ENCODE measurements around the gene LYPD3. TPM values are rescaled to one million over a fixed set of nuclear protein-coding genes. Genes with fewer than 3 reads are reported as not detected.

The LYPD3 gene
- total RNA-seq, 1 experiment from 2014 or later, result 0.46 TPM

DNA sequence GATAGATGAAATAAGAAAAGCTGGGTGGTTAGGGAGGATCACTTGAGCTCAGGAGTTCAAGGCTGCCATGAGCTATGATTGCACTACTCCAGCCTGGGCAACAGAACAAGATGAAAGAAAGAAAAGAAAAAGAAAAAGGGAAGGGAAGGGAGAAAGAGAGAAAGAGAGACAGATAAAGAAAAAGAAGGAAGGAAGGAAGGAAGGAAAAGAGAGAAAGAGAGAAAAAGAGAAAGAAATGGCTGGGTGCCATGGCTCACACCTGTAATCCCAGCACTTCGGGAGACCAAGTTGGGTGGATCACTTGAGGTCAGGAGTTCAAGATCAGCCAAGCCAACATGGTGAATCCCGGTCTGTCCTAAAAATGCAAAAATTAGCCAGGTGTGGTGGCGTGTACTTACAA lies 29.6 kb downstream of the LYPD3 start:
- Histone ChIP-seq H3K4me3 (ENCODE audit: low read depth in 2 of 2, low read length in 2 of 2) (no peak overlapping the region), H3K27me3 (ENCODE audit: control insufficient read depth, insufficient read depth, low read length) (no peaks in the 10 kb centered on the region), H3K9me3 (ENCODE audit: control insufficient read depth, insufficient read depth, low read depth, low read length) (no peaks in the 10 kb centered on the region), H3K27ac (ENCODE audit: low read length) (no peak overlapping the region), H3K4me1 (ENCODE audit: control insufficient read depth, insufficient read depth, low read length) (peaks cover 3% of the 10 kb centered on the region), H3K36me3 (ENCODE audit: control insufficient read depth, insufficient read depth, low read length) (no peaks in the 10 kb centered on the region)
- TF ChIP-seq, protein P1, sequence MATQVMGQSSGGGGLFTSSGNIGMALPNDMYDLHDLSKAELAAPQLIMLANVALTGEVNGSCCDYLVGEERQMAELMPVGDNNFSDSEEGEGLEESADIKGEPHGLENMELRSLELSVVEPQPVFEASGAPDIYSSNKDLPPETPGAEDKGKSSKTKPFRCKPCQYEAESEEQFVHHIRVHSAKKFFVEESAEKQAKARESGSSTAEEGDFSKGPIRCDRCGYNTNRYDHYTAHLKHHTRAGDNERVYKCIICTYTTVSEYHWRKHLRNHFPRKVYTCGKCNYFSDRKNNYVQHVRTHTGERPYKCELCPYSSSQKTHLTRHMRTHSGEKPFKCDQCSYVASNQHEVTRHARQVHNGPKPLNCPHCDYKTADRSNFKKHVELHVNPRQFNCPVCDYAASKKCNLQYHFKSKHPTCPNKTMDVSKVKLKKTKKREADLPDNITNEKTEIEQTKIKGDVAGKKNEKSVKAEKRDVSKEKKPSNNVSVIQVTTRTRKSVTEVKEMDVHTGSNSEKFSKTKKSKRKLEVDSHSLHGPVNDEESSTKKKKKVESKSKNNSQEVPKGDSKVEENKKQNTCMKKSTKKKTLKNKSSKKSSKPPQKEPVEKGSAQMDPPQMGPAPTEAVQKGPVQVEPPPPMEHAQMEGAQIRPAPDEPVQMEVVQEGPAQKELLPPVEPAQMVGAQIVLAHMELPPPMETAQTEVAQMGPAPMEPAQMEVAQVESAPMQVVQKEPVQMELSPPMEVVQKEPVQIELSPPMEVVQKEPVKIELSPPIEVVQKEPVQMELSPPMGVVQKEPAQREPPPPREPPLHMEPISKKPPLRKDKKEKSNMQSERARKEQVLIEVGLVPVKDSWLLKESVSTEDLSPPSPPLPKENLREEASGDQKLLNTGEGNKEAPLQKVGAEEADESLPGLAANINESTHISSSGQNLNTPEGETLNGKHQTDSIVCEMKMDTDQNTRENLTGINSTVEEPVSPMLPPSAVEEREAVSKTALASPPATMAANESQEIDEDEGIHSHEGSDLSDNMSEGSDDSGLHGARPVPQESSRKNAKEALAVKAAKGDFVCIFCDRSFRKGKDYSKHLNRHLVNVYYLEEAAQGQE (IDR thresholded peaks at IDR 0.05; ENCODE audit: insufficient read depth in 1 of 2, low read depth in 2 of 2, low read length in 1 of 2), result no peak
- TF ChIP-seq SIN3A (IDR thresholded peaks at IDR 0.05; ENCODE audit: borderline replicate concordance, insufficient read depth, low read depth, low read length) (no peak), TCF7L2 (IDR thresholded peaks at IDR 0.05; ENCODE audit: low read depth, low read length) (no peak), POLR2AphosphoS5 (IDR thresholded peaks at IDR 0.05; ENCODE audit: low read depth, low read length) (no peak)
- TF ChIP-seq, protein P2, sequence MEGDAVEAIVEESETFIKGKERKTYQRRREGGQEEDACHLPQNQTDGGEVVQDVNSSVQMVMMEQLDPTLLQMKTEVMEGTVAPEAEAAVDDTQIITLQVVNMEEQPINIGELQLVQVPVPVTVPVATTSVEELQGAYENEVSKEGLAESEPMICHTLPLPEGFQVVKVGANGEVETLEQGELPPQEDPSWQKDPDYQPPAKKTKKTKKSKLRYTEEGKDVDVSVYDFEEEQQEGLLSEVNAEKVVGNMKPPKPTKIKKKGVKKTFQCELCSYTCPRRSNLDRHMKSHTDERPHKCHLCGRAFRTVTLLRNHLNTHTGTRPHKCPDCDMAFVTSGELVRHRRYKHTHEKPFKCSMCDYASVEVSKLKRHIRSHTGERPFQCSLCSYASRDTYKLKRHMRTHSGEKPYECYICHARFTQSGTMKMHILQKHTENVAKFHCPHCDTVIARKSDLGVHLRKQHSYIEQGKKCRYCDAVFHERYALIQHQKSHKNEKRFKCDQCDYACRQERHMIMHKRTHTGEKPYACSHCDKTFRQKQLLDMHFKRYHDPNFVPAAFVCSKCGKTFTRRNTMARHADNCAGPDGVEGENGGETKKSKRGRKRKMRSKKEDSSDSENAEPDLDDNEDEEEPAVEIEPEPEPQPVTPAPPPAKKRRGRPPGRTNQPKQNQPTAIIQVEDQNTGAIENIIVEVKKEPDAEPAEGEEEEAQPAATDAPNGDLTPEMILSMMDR (IDR thresholded peaks at IDR 0.05), result no peak
- no TSS peak for BruUV-seq (replicated peaks)
- CTCF ChIA-PET, result interaction anchor here (1.0 kb wide), 1 partner anchor 85 kb away, joined by 4 read pairs; no protein-coding TSS in a partner anchor
- in situ Hi-C loops (cut with HindIII; ENCODE audit: low pct_unique_long_range_greater_than_20kb, low sequenced_read_pairs), result no loop called here
- POLR2A ChIA-PET, result no interaction called here
- ATAC-seq, result no peak
- intact Hi-C loops (cut with micrococcal nuclease; ENCODE audit: unreplicated experiment), result no loop called here
- no peak for DNase-seq (ENCODE audit: low read depth, low spot score)

DNA sequence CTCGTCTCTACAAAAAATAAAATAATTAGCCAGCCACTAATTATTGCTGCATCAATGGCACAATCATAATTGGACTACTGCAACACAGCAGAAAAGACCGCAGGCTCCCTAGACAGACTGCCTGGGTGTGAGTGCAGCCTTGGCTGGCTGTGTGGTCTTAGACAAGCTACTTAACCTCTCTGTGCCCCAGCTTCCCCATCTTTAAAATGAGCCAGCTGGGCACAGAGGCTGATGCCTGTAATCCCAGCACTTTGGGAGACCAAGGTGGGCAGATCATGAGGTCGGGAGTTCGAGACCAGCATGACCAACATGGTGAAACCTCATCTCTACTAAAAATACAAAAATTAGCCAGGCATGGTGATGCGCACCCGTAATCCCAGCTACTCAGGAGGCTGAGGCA lies 31.7 kb downstream of the LYPD3 start:
- CTCF ChIA-PET, result no interaction called here
- H3K4me1 ChIP-seq (ENCODE audit: control insufficient read depth, insufficient read depth, low read length), result peaks cover under 1% of the 10 kb centered on the region

More for the DNA sequence above, 31.7 kb downstream of the LYPD3 start:
- intact Hi-C loops (cut with micrococcal nuclease; ENCODE audit: unreplicated experiment), result no loop called here
- ATAC-seq, result no peak
- DNase-seq (ENCODE audit: low read depth, low spot score), result no peak
- Histone ChIP-seq H3K36me3 (ENCODE audit: control insufficient read depth, insufficient read depth, low read length) (no peaks in the 10 kb centered on the region), H3K27me3 (ENCODE audit: control insufficient read depth, insufficient read depth, low read length) (no peaks in the 10 kb centered on the region), H3K27ac (ENCODE audit: low read length) (no peak overlapping the region), H3K9me3 (ENCODE audit: control insufficient read depth, insufficient read depth, low read depth, low read length) (no peaks in the 10 kb centered on the region), H3K4me3 (ENCODE audit: low read depth in 2 of 2, low read length in 2 of 2) (no peak overlapping the region)
- no TSS peak for BruUV-seq (replicated peaks)
- POLR2A ChIA-PET, result no interaction called here
- in situ Hi-C loops (cut with HindIII; ENCODE audit: low pct_unique_long_range_greater_than_20kb, low sequenced_read_pairs), result no loop called here
- no peak for TF ChIP-seq POLR2AphosphoS5 (IDR thresholded peaks at IDR 0.05; ENCODE audit: low read depth, low read length)
- TF ChIP-seq, protein P1 (IDR thresholded peaks at IDR 0.05; ENCODE audit: insufficient read depth in 1 of 2, low read depth in 2 of 2, low read length in 1 of 2), result no peak
- TF ChIP-seq, protein P2 (IDR thresholded peaks at IDR 0.05), result no peak

Data from Panc1 (cell line).